ENCODE data around the gene DENND1B. TPM values are rescaled to one million over a fixed set of nuclear protein-coding genes. Genes with fewer than 3 reads are reported as not detected.

DENND1B gene
- polyA plus RNA-seq, 1 donor (not counting 4 experiments of a cell fraction or from before 2014, with no cell fraction given) = 7.6 TPM

- Histone ChIP-seq H3K9me3 (ENCODE audit: control insufficient read depth, low read depth, low read length) (peaks cover 5% of the 10 kb centered on the region), H3K27me3 (ENCODE audit: control insufficient read depth, extremely low read depth, insufficient read depth, low read length) (no peaks in the 10 kb centered on the region), H4K20me1 (ENCODE audit: control insufficient read depth, extremely low read depth, insufficient read depth, low read length) (no peaks in the 10 kb centered on the region), H3K4me1 (ENCODE audit: control insufficient read depth, extremely low read depth, insufficient read depth, low read length) (peaks cover 9% of the 10 kb centered on the region), H3K4me3 (ENCODE audit: control insufficient read depth in 2 of 3, extremely low read depth in 1 of 3, insufficient read depth in 2 of 3, low read depth in 1 of 3, low read length in 3 of 3) (no peak overlapping the region), H3K79me2 (ENCODE audit: control insufficient read depth, insufficient read depth, low read length) (peaks cover 2% of the 10 kb centered on the region), H3K9ac (ENCODE audit: control insufficient read depth, extremely low read depth, insufficient read depth, low read length) (no peak overlapping the region), H2AFZ (ENCODE audit: control insufficient read depth, low read length) (no peak overlapping the region), H3K36me3 (ENCODE audit: control insufficient read depth in 2 of 2, extremely low read depth in 1 of 2, insufficient read depth in 2 of 2, low read length in 2 of 2) (peaks cover 0 to 5% of the 10 kb centered on the region in 2 experiments), H3K9me1 (ENCODE audit: control insufficient read depth, extremely low read depth, insufficient read depth, low read length) (no peaks in the 10 kb centered on the region), H3K4me2 (ENCODE audit: control insufficient read depth, extremely low read depth, insufficient read depth, low read depth, low read length) (no peak overlapping the region), H3K27ac (ENCODE audit: control insufficient read depth, insufficient read depth, low read length) (no peak overlapping the region)
- DNase-seq (ENCODE audit: low read depth, low spot score) = no peak
- no peak for TF ChIP-seq EZH2 (IDR thresholded peaks at IDR 0.05; ENCODE audit: low read length)
- TF ChIP-seq, protein P1, sequence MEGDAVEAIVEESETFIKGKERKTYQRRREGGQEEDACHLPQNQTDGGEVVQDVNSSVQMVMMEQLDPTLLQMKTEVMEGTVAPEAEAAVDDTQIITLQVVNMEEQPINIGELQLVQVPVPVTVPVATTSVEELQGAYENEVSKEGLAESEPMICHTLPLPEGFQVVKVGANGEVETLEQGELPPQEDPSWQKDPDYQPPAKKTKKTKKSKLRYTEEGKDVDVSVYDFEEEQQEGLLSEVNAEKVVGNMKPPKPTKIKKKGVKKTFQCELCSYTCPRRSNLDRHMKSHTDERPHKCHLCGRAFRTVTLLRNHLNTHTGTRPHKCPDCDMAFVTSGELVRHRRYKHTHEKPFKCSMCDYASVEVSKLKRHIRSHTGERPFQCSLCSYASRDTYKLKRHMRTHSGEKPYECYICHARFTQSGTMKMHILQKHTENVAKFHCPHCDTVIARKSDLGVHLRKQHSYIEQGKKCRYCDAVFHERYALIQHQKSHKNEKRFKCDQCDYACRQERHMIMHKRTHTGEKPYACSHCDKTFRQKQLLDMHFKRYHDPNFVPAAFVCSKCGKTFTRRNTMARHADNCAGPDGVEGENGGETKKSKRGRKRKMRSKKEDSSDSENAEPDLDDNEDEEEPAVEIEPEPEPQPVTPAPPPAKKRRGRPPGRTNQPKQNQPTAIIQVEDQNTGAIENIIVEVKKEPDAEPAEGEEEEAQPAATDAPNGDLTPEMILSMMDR (optimal IDR thresholded peaks at IDR 0.05 in 1 of 3, IDR thresholded peaks at IDR 0.05 in 1 of 3, conservative IDR thresholded peaks at IDR 0.05 in 1 of 3; ENCODE audit: extremely low read depth in 1 of 3, insufficient read depth in 2 of 3, low read length in 3 of 3) = no peak
- FAIRE-seq = no peak
- dilution Hi-C loops (cut with MboI; ENCODE audit: extremely low pct_ligation_motif_present, low sequenced_read_pairs) = no loop called here
These were observed 83.5 kb downstream of the DENND1B start for GRCh38 chr1:197691816-197692215.

DNA sequence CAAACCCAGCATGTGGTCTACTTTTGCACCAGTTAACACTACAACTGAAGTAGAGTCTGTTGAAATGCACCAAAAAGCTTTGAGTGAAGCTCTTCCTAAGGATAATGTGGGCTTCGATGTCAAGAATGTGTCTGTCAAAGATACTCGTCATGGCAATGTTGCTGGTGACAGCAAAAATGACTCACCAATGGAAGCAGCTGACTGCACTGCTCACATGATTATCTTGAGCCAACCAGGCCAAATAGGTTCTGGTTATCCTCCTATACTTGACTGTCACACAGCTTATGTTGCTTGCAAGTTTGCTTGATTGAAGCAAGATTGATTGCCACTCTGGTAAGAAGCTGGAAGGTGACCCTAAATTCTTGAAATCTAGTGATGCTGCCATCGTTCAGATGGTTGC lies 85.2 kb downstream of the DENND1B start:
- Histone ChIP-seq H3K4me2 (ENCODE audit: control insufficient read depth, extremely low read depth, insufficient read depth, low read depth, low read length) (no peak overlapping the region), H3K9ac (ENCODE audit: control insufficient read depth, extremely low read depth, insufficient read depth, low read length) (no peak overlapping the region), H3K36me3 (ENCODE audit: control insufficient read depth in 2 of 2, extremely low read depth in 1 of 2, insufficient read depth in 2 of 2, low read length in 2 of 2) (peaks cover 0 to 5% of the 10 kb centered on the region in 2 experiments), H3K9me3 (ENCODE audit: control insufficient read depth, low read depth, low read length) (peaks cover 5% of the 10 kb centered on the region), H3K9me1 (ENCODE audit: control insufficient read depth, extremely low read depth, insufficient read depth, low read length) (no peaks in the 10 kb centered on the region), H4K20me1 (ENCODE audit: control insufficient read depth, extremely low read depth, insufficient read depth, low read length) (no peaks in the 10 kb centered on the region), H3K27me3 (ENCODE audit: control insufficient read depth, extremely low read depth, insufficient read depth, low read length) (no peaks in the 10 kb centered on the region), H3K79me2 (ENCODE audit: control insufficient read depth, insufficient read depth, low read length) (peaks cover 2% of the 10 kb centered on the region), H3K27ac (ENCODE audit: control insufficient read depth, insufficient read depth, low read length) (no peak overlapping the region), H3K4me1 (ENCODE audit: control insufficient read depth, extremely low read depth, insufficient read depth, low read length) (no peaks in the 10 kb centered on the region), H3K4me3 (ENCODE audit: control insufficient read depth in 2 of 3, extremely low read depth in 1 of 3, insufficient read depth in 2 of 3, low read depth in 1 of 3, low read length in 3 of 3) (no peak overlapping the region), H2AFZ (ENCODE audit: control insufficient read depth, low read length) (no peak overlapping the region)
- FAIRE-seq = no peak
- DNase-seq (ENCODE audit: low read depth, low spot score) = no peak
- TF ChIP-seq, protein P1 (optimal IDR thresholded peaks at IDR 0.05 in 1 of 3, IDR thresholded peaks at IDR 0.05 in 1 of 3, conservative IDR thresholded peaks at IDR 0.05 in 1 of 3; ENCODE audit: extremely low read depth in 1 of 3, insufficient read depth in 2 of 3, low read length in 3 of 3) = no peak
- TF ChIP-seq EZH2 (IDR thresholded peaks at IDR 0.05; ENCODE audit: low read length) = no peak
- dilution Hi-C loops (cut with MboI; ENCODE audit: extremely low pct_ligation_motif_present, low sequenced_read_pairs) = no loop called here
